ENCODE results near the gene SGK1. TPM values are rescaled to one million over a fixed set of nuclear protein-coding genes. Genes with fewer than 3 reads are reported as not detected.

Gene SGK1
- total RNA-seq, 1 experiment from 2014 or later = 23.2 TPM

GRCh38 chr6:134162932-134163331 is 155.0 kb downstream of the SGK1 start:
- ChIA-PET CTCF (no interaction called here), POLR2A (no interaction called here)
- H3K27ac Mint-ChIP-seq = no peak overlapping the region
- ATAC-seq (no peak), DNase-seq (ENCODE audit: low spot score) (no peak)
- H3K9me3 Mint-ChIP-seq = peaks cover 5% of the 10 kb centered on the region
- peaks cover 23% of the 10 kb centered on the region for H3K4me1 Mint-ChIP-seq
- H3K27me3 Mint-ChIP-seq (ENCODE audit: low read depth) = no peaks in the 10 kb centered on the region
- TF ChIP-seq ZNF121 (CRISPR knock-in tag; IDR thresholded peaks at IDR 0.05) (peak; percentile 62; the same call in 1 of the 2 replicates), OVOL2 (CRISPR knock-in tag; IDR thresholded peaks at IDR 0.05; ENCODE audit: borderline replicate concordance) (no peak), ZNF671 (CRISPR knock-in tag; IDR thresholded peaks at IDR 0.05) (no peak), E2F5 (CRISPR knock-in tag; IDR thresholded peaks at IDR 0.05) (no peak), GABPB1 (CRISPR knock-in tag; IDR thresholded peaks at IDR 0.05) (no peak)
- TF ChIP-seq, protein P1, sequence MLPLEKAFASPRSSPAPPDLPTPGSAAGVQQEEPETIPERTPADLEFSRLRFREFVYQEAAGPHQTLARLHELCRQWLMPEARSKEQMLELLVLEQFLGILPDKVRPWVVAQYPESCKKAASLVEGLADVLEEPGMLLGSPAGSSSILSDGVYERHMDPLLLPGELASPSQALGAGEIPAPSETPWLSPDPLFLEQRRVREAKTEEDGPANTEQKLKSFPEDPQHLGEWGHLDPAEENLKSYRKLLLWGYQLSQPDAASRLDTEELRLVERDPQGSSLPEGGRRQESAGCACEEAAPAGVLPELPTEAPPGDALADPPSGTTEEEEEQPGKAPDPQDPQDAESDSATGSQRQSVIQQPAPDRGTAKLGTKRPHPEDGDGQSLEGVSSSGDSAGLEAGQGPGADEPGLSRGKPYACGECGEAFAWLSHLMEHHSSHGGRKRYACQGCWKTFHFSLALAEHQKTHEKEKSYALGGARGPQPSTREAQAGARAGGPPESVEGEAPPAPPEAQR (CRISPR knock-in tag; IDR thresholded peaks at IDR 0.05) = no peak
- no peak overlapping the region for H3K4me3 Mint-ChIP-seq
- peaks cover 12% of the 10 kb centered on the region for H3K36me3 Mint-ChIP-seq

DNA sequence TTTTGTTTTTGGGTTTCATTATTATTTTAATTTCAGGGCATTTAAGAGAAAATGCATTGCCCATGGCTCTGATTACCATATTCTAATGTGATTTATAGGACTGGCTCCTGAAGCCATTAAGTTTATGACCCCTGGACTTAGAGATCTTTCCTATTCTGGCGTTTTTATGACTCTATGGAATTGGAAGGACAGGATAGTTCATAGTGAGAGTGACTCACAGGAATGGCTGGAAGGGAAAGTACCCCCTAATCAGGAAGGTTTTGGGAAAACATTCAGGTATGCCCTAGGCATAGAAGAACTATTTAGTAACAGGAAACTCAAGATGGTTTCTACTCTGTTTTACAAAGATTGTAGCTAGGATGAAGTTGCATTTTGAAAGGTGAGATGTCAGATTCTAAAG is 156.9 kb downstream of the SGK1 start:
- Mint-ChIP-seq H3K27ac (peak overlapping the region; percentile 77), H3K4me3 (peak overlapping the region; percentile 0), H3K36me3 (peaks cover 7% of the 10 kb centered on the region), H3K27me3 (ENCODE audit: low read depth) (no peaks in the 10 kb centered on the region), H3K4me1 (peaks cover 23% of the 10 kb centered on the region), H3K9me3 (peaks cover 5% of the 10 kb centered on the region)
- CTCF ChIA-PET = interaction anchor here (0.6 to 1.0 kb wide), 2 partner anchors 662 to 780 kb away, joined by 3 read pairs; no protein-coding TSS in a partner anchor
- POLR2A ChIA-PET = interaction anchor here (0.6 kb wide), 1 partner anchor 537 kb away, joined by 4 read pairs; no protein-coding TSS in a partner anchor
- no peak for DNase-seq (ENCODE audit: low spot score)
- TF ChIP-seq ATF6 (CRISPR knock-in tag; IDR thresholded peaks at IDR 0.05) (no peak), TP53 (CRISPR knock-in tag; IDR thresholded peaks at IDR 0.05) (no peak), E2F5 (CRISPR knock-in tag; IDR thresholded peaks at IDR 0.05) (no peak), NFE2L1 (CRISPR knock-in tag; IDR thresholded peaks at IDR 0.05) (no peak), TCF7 (CRISPR knock-in tag; IDR thresholded peaks at IDR 0.05; ENCODE audit: low read depth) (no peak), NFYB (CRISPR knock-in tag; conservative IDR thresholded peaks at IDR 0.05; ENCODE audit: low read depth) (no peak), ZNF425 (CRISPR knock-in tag; conservative IDR thresholded peaks at IDR 0.05) (0 out of 2 replicates have a peak, but pooled peaks have one; percentile 35), SOX15 (CRISPR knock-in tag; IDR thresholded peaks at IDR 0.05) (peak; percentile 74; the same call in 1 of the 2 replicates), ZBTB21 (CRISPR knock-in tag; IDR thresholded peaks at IDR 0.05; ENCODE audit: borderline replicate concordance) (no peak)
- ATAC-seq = peak; percentile 61
